ENCODE data around the gene EBI3.
"Not testable (repeated sequence)": the region's sequence is repeated elsewhere in the genome, so short reads cannot be mapped to it uniquely, and the experiment has no call there.

GRCh38 chr19:4192537-4192936 lies 36.8 kb upstream of the EBI3 start:
- not testable (repeated sequence) for TF ChIP-seq POLR2AphosphoS5 (IDR thresholded peaks at IDR 0.05; ENCODE audit: insufficient read depth in 1 of 2, low read depth in 1 of 2); CTCF (IDR thresholded peaks at IDR 0.05); POLR2A (IDR thresholded peaks at IDR 0.05)

All from vagina (tissue), 2 donors.